HG03108 (cell line): ENCODE measurements around the gene AMOTL1.
A peak's percentile ranks its signal among the peaks of the same experiment; 100 is the strongest.

Experiments used
- ATAC-seq: cut with Tn5 transposase; IDR thresholded peaks from one replicate; pipeline ENCODE4 v1.9.1; 2021; ENCODE audit warnings: moderate library complexity; ENCODE audit not compliant: unreplicated experiment

AMOTL1 gene

DNA sequence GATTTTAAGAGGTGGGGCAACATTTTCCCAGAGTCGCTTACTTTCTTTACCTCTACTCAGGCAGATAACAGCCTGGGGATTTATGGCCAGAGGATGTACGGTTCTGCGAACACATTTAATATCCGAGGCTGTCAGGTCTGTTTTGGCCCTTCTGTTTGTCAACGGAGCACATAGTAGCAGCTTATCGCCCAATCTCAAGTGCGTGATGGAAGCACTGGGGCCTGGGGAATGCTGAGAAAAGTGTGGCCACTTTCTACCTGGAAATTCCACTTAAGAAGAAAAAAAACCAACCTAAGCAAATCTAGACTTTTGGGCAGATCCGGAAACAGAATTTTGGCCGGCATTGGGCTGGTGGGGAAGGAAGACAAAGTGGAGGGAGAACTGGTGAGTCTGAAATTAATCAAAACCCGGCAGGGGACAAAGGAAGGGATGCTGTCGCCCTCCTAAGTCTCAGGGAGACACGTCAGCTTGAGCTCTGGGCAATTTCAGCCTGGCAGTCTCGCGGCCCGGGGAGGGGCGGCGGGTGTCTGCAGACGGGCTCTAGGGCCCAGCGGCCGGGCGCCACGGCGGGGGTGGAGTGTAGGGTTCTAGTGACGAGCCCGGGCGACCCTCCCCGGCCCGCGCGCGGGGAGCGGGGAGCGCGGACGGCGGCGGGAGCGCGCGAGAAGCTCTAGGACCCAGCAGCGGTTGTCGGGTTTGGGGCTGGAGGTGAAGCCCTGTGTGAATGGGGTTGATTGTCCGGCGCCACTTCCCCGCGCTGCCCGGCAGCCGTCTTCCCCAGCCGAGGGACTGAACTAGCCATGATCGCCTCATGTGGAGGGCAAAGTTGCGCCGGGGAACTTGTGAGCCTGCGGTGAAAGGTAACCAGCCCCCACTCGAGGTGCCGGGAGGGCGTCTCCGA lies at the start of gene AMOTL1:
TSS of gene AMOTL1 (plus strand) at position 656 of the 901 bp plus-strand sequence. CDS start at position 812, 156 bp downstream.
- peak; percentile 85 for ATAC-seq

GRCh38 chr11:94719876-94720275 lies 48.3 kb upstream of the AMOTL1 start:
- no peak for ATAC-seq

DNA sequence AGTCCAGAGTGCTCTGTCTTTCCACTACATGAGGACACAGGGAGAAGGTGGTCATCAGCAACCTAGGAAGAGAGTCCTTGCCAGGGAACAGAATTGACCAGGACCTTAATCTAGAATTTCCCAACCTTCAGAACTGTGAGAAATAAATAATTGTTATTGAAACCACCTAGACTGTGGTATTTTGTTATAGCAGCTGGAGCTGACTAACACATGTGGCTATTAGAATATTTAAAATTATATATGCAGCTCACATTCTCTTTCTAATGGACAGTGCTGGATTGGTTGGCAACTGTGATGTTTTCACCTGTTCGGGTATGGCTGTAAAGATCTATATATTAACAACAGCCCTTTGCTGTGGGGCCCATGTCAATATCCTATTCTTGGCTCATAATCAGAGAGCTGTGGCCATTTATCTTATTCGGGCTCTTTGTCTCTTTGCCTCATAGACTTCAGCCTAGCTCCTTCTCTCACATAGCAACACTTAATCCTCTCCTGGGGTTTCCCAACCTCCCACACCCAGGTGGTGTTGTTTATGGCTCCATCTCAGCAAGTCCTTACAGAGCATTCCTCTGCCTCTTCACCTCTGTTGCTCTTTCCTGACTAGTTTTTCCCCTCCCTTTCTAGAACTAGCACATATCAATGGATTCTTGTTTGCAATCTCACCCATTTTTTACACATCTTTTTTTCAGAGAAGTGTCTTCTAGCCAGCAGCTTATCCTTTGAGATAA lies 46.4 kb upstream of the AMOTL1 start:
- no peak for ATAC-seq

DNA sequence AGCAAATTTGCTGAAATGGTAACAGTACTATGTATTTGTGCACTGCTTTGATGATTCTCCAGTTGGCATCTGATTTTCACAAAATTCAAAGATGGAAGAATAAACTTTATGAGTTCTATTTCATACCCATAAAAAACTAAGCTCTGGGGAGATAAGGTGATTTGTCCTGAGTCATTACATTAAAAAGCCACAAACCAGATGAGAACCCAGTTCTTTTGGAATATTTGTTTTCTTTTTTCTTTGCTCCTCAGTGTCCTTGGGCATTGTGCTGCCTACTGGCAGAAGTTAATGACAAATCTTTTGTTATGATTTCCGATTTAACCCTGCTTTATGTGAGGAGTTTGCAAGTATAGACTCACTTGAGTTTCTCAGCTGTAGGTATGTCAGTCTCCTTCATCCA lies 45.4 kb upstream of the AMOTL1 start:
- no peak for ATAC-seq

- no peak for ATAC-seq
Measured at GRCh38 chr11:94725097-94725496, 43.1 kb upstream of the AMOTL1 start.

DNA sequence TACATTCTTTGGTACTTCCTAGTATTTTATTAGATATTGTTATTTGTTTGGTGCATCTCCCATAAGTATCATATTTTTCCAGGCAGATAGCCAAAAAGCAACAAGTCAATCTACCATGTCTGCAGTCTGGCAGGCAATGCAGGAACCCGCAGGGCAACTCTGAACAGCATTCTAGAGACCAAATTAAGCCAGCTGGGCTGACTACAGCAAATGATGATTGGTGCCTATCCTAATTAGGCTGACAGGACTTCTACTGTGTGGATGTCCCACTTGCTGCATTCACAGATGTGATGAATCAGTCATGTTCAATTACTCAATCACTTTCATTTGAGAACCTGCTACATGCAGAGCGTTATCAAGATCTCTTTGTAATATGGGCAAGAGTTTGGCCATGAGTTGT lies 40.3 kb upstream of the AMOTL1 start:
- ATAC-seq: no peak

GRCh38 chr11:94728541-94728940 lies 39.6 kb upstream of the AMOTL1 start:
- no peak for ATAC-seq

- ATAC-seq: no peak
Measured at GRCh38 chr11:94728966-94729751, 39.0 kb upstream of the AMOTL1 start.

DNA sequence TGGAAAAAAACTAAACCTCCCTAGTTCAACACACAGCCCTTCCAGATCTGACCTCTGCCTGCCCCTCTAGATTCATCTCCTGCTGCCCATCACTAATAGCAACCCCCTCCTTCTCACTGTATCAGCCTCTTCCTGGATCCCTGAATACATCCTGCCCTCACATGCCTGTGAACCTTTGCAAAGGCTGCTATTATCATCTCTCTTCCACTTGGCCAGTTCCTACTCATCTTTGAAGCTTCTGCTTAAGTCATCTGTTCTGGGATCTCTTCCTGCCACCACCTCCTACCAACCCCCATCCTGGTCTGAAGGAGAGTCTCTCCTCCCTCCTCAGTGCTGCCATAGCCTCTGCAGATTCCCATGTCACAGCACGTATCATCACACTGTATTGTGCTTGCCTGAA lies 38.0 kb upstream of the AMOTL1 start:
- no peak for ATAC-seq

GRCh38 chr11:94731880-94732601 lies 36.1 kb upstream of the AMOTL1 start:
- no peak for ATAC-seq

GRCh38 chr11:94732617-94733281 lies 35.4 kb upstream of the AMOTL1 start:
- no peak for ATAC-seq

DNA sequence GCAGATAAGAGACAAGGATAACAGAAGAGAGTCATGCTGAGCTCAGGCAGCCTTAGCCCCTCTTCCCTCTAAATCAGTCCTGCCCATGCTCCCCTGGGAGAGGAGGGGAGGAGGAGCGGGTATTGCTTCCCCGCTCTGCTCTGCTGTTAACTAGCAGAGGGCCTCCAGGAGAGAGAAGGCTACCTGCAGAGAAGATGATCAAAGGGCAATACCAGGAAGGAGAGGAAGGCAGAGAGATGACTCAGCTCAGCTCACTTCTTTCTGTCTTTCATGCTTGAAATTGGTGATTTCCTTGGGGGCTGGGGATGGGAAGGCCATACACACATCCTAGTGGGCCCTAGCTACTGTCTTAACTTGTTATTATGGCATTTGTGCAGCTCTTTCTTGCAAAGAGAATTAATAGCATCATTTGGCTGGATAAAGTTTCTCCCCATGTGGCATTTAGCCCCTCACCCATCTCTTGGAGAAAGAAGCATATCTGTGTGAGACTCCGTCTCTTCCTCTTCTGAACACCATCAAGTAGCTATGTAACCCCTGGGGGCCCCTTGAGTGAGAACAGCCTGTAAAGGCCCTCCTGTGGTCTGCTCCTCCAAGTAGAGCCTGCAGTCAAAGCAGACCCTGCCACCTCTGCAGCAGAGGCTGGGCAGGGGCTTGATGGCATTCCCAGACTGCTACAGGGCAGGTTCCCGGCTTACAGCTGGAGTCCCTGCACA lies 33.4 kb upstream of the AMOTL1 start:
- no peak for ATAC-seq

DNA sequence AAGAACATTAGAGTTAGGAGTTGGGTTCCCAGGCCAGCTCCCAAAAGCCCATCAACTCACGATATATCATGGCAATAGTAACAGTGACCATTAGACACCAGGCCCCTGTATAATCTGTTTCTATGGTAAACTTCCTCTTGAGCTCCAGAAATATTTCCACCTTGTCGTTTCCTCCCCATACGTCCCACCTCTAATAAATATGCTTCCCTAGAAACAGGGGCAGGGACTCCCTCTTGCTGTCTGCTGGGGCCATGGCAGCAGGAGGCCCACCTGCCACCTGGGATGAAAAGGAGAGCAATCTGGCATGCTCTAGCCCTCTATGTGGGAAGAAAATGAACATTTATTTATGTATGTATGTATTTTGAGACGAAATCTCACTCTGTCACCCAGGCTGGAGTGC lies 32.2 kb upstream of the AMOTL1 start:
- no peak for ATAC-seq

DNA sequence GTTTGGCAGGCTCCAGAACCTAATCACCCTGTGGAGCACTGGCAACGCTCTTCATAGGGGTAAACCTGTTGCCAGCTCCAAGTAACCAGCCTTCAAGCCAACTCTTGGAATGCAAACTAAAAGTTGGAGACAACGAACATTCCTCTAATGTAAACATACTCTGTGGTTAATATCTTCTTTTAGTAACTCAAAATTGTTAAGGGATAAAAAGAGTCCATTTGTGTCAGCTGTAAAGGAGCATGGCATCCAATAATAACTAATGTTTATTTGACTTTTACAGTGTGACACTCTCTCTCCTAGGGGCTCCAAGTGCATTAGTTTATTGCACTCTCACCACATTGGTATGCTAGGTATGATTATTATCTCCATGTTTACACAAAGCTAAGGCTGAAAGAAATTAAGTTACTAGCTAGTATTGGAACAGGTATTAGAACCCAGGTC lies 31.0 kb upstream of the AMOTL1 start:
- ATAC-seq: no peak

DNA sequence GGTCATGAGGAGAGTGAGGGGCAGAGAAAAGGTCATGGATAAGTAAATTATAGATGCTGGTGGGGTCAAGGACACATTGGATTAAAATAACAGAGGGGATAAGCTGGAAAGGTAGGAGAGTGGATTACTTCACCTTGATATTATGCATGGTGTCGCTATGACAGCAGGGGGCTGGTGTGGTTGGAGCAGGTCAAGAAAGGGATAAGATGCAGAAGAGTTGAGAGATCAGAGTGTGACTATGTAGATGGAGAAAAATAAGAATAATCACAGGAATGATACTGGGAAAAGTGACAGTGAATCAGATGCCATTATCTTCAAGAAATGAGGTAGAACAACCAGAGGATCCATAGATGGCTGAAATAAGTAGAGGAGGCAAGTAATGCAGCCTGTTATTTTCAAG lies 29.4 kb upstream of the AMOTL1 start:
- no peak for ATAC-seq

DNA sequence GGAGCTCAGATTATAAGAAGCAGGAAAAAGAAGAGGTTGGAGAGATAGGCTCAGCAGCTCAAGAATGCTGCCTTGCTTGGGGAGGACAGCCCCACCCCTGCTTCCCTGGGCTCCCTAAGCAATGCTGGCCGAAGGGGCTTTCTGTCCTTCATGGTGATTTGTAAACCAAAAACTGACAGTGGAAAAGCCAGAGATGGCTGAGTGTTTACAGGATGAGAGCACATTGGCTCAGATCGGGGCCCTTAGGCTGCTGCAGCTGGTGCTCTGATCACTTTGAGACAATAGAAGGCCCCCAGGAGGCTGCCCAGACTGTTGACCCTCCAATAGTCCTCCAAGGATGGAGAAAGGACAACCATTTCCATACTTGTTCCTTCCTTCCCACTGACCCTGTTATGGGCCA lies 28.8 kb upstream of the AMOTL1 start:
- ATAC-seq: no peak

DNA sequence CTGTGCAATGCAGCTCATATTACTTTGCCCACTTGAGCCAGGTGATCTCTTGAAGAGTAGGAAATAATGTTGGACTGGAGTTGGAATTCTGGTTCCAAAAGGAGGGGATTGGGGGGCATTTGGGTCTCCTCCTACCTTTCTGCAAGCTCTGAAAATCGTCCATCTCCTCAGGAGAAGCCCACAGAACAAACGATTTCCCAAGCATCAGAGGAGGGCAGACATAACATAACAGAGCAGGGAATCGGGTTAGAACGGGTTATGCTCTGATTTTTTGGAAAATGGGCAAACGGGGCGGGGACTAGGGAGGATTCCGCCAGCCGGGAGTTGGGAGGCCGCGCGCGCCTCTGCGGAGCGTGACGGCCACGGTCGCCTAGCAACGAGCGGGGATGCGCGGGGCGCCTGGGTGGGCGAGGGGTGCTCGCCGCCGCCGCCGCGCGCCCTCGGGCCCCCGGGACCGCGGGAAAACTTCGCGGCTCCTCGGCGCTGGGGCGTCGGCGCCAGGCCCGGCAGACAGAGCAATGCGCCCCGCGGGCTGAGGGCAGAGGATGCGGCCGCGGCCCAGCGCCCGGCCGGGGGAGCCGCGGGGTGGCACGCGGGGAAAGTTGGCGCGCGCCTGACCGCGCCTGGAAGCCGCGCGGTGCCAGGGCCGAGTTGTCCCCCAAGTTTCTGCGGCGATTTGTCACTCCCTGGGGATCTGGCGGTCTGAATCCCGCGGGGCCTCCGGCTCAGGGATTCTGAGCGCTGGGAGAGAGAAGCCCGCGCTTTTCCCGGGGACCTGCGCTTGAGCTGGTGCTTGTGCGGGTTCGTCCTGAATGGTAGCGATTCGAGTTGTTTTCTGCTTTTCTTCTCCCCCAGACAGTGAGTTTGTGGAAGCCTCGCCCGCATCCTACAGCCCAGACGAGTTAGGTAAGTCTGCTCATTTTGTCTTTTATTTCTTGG lies 27.8 kb upstream of the AMOTL1 start:
- no peak for ATAC-seq

GRCh38 chr11:94741022-94741679 lies 27.0 kb upstream of the AMOTL1 start:
- no peak for ATAC-seq
